ENCODE measurements around the gene TIGD2.

GRCh38 chr4:89129080-89129640 lies 17.8 kb downstream of the TIGD2 start:
- TF ChIP-seq SP5 (CRISPR knock-in tag; IDR thresholded peaks at IDR 0.05; ENCODE audit: borderline replicate concordance, low read depth) (no peak), YY1 (IDR thresholded peaks at IDR 0.05; ENCODE audit: insufficient read depth, insufficient replicate concordance, low read depth, low read length) (no peak), MIER3 (CRISPR knock-in tag; IDR thresholded peaks at IDR 0.05; ENCODE audit: borderline replicate concordance) (no peak), JUNB (CRISPR knock-in tag; IDR thresholded peaks at IDR 0.05; ENCODE audit: borderline replicate concordance) (no peak), ZNF850 (CRISPR knock-in tag; conservative IDR thresholded peaks at IDR 0.05) (no peak), CBX2 (IDR thresholded peaks at IDR 0.05; ENCODE audit: low read depth, low read length) (no peak), CBX2 (CRISPR knock-in tag; IDR thresholded peaks at IDR 0.05; ENCODE audit: low read depth) (no peak), MTF1 (CRISPR knock-in tag; IDR thresholded peaks at IDR 0.05) (no peak), ZNF605 (CRISPR knock-in tag; IDR thresholded peaks at IDR 0.05) (no peak)
- TF ChIP-seq, protein P1, sequence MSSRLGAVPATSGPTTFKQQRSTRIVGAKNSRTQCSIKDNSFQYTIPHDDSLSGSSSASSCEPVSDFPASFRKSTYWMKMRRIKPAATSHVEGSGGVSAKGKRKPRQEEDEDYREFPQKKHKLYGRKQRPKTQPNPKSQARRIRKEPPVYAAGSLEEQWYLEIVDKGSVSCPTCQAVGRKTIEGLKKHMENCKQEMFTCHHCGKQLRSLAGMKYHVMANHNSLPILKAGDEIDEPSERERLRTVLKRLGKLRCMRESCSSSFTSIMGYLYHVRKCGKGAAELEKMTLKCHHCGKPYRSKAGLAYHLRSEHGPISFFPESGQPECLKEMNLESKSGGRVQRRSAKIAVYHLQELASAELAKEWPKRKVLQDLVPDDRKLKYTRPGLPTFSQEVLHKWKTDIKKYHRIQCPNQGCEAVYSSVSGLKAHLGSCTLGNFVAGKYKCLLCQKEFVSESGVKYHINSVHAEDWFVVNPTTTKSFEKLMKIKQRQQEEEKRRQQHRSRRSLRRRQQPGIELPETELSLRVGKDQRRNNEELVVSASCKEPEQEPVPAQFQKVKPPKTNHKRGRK (CRISPR knock-in tag; IDR thresholded peaks at IDR 0.05): no peak
- TF ChIP-seq, protein P2, sequence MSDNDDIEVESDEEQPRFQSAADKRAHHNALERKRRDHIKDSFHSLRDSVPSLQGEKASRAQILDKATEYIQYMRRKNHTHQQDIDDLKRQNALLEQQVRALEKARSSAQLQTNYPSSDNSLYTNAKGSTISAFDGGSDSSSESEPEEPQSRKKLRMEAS (IDR thresholded peaks at IDR 0.05): no peak

All from HepG2 (cell line).